PFSK-1 (cell line): ENCODE results near the gene RETSAT.

Source experiments
- FOXP2 ChIP-seq: optimal IDR thresholded peaks from 2 replicates; pipeline ENCODE3; 2011; ENCODE audit warnings: borderline replicate concordance, control low read depth, inconsistent platforms; ENCODE audit not compliant: insufficient read depth; ENCODE audit errors: extremely low read length, extremely low read depth
- POLR2AphosphoS5 ChIP-seq: IDR thresholded peaks from 2 replicates; pipeline ENCODE4 v1.6.1; 2012; ENCODE audit warnings: low read depth, mild to moderate bottlenecking, control low read depth, low read length, moderate library complexity
- TAF1 ChIP-seq: IDR thresholded peaks from 2 replicates; pipeline ENCODE4 v1.6.1; 2012; ENCODE audit warnings: low read length, control low read depth, borderline replicate concordance; ENCODE audit not compliant: insufficient read depth

DNA sequence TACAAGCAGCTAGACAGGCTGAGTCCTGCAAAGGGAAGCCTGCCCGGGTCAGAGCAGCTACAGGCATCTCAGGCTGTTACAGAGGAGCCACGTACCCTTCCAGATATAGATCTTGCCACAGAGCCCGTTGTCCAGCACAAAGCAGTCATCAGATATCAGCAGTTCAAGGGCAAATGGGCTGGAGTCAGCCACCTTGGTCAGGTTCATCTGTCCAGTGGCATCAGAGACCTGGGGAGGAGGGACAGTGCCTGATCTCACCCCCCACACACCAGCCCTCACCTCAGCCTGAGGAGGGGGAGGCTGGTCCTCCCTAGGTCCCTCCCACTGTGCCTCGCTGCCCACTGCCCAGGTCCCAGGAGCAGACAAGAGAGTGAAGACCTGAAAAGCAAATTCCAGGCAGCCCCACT lies 43.6 kb upstream of the RETSAT start:
- TF ChIP-seq POLR2AphosphoS5, result no peak
- TF ChIP-seq FOXP2, result no peak
- TF ChIP-seq TAF1, result no peak
